IMR-90 (cell line): ENCODE results near the gene POLR2C. TPM values are rescaled to one million over a fixed set of nuclear protein-coding genes. Genes with fewer than 3 reads are reported as not detected.

ENCODE experiments used
- ATAC-seq: fragments of 200-7000 bp; cut with Tn5 transposase; 2 replicates; pipeline ENCODE4 v1.9.1; 2020; ENCODE audit warnings: low read depth, mild to moderate bottlenecking, moderate library complexity
- BruUV-seq: library from RNA; stranded (reverse); fragments of 400-500 nt; replicated peaks from 2 replicates; lab custom pipeline; 2021; lab: Mats Ljungman, UMichigan
- CTCF ChIA-PET: fragments of 300-600 bp; formaldehyde crosslinking; extraction: SDS; loops from one replicate; lab custom pipeline; 2021; ENCODE audit warnings: antibody characterized with exemption; lab: Yijun Ruan, JAX
- POLR2A ChIA-PET: fragments of 300-600 bp; sonication (Branson Sonifier 250); formaldehyde crosslinking; loops from one replicate; lab custom pipeline; 2022; ENCODE audit warnings: antibody characterized with exemption; ENCODE audit not compliant: unreplicated experiment; lab: Charles Lee
- DNase-seq: peaks from one replicate; pipeline ENCODE4 v3.0.0; 2013
- H2AFZ ChIP-seq: replicated peaks from 2 replicates; pipeline ENCODE3; 2013; ENCODE audit warnings: low read length, mild to moderate bottlenecking; ENCODE audit not compliant: poor library complexity
- H2AK5ac ChIP-seq: 2 replicates; pipeline ENCODE4 v1.6.1; 2013; ENCODE audit warnings: low read depth, low read length, inconsistent platforms
- H2AK9ac ChIP-seq: replicated peaks from 2 replicates; pipeline ENCODE3; 2013; ENCODE audit warnings: mild to moderate bottlenecking, low read depth, low read length, moderate library complexity; ENCODE audit not compliant: poor library complexity
- H2BK120ac ChIP-seq: 2 replicates; pipeline ENCODE4 v1.6.1; 2013; ENCODE audit warnings: low read depth, low read length, inconsistent platforms
- H2BK15ac ChIP-seq: 3 replicates; pipeline ENCODE4 v1.6.1; 2013; ENCODE audit warnings: low read depth, low read length, inconsistent platforms
- H2BK20ac ChIP-seq: 2 replicates; pipeline ENCODE4 v1.6.1; 2013; ENCODE audit warnings: low read depth, mild to moderate bottlenecking, inconsistent platforms, low read length, moderate library complexity
- H2BK5ac ChIP-seq: 2 replicates; pipeline ENCODE4 v1.6.1; 2013; ENCODE audit warnings: mild to moderate bottlenecking, low read depth, low read length, inconsistent platforms; ENCODE audit not compliant: poor library complexity, severe bottlenecking
- H3K14ac ChIP-seq: replicated peaks from 2 replicates; pipeline ENCODE4 v1.6.1; 2013; ENCODE audit warnings: low read depth, low read length, inconsistent platforms
- H3K18ac ChIP-seq: 2 replicates; pipeline ENCODE4 v1.6.1; 2013; ENCODE audit warnings: low read depth, low read length, control low read depth
- H3K23ac ChIP-seq: 2 replicates; pipeline ENCODE4 v1.6.1; 2013; ENCODE audit warnings: low read depth, low read length, inconsistent platforms
- H3K27ac ChIP-seq: 2 replicates; pipeline ENCODE4 v1.5.1; 2013; ENCODE audit warnings: mild to moderate bottlenecking, control low read depth, low read length; ENCODE audit not compliant: insufficient read depth
- H3K27me3 ChIP-seq: 2 replicates; pipeline ENCODE4 v1.6.1; 2013; ENCODE audit warnings: low read length; ENCODE audit not compliant: control insufficient read depth, insufficient read depth
- H3K36me3 ChIP-seq: 2 replicates; pipeline ENCODE4 v1.6.1; 2013; ENCODE audit warnings: low read length, mixed read lengths; ENCODE audit not compliant: control insufficient read depth, insufficient read depth
- H3K4ac ChIP-seq: 2 replicates; pipeline ENCODE4 v1.6.1; 2013; ENCODE audit warnings: low read depth, low read length, inconsistent platforms
- H3K4me1 ChIP-seq: 2 replicates; pipeline ENCODE4 v1.6.1; 2013; ENCODE audit warnings: low read length, mixed read lengths; ENCODE audit not compliant: control insufficient read depth, insufficient read depth
- H3K4me2 ChIP-seq: 2 replicates; pipeline ENCODE4 v1.6.1; 2013; ENCODE audit warnings: low read depth, mild to moderate bottlenecking, control low read depth, low read length, moderate library complexity
- H3K4me3 ChIP-seq: 2 replicates; pipeline ENCODE4 v1.5.1; 2013; ENCODE audit warnings: low read depth, mild to moderate bottlenecking, control low read depth, low read length, moderate library complexity; ENCODE audit not compliant: insufficient read depth
- H3K56ac ChIP-seq: 2 replicates; pipeline ENCODE4 v1.6.1; 2013; ENCODE audit warnings: low read length, inconsistent platforms; ENCODE audit not compliant: insufficient read depth; ENCODE audit errors: extremely low read depth
- H3K79me1 ChIP-seq, 2 experiments: 2 replicates each; pipeline ENCODE4 v1.6.1; 2013; ENCODE audit warnings: low read length in 2 of 2, inconsistent platforms in 1 of 2, low read depth in 1 of 2
- H3K9ac ChIP-seq: 2 replicates; pipeline ENCODE4 v1.6.1; 2013; ENCODE audit warnings: low read depth, low read length, control low read depth
- H3K9me1 ChIP-seq: 2 replicates; pipeline ENCODE4 v1.6.1; 2013; ENCODE audit warnings: low read length, inconsistent platforms; ENCODE audit not compliant: insufficient read depth
- H3K9me3 ChIP-seq: 2 replicates; pipeline ENCODE4 v1.6.1; 2013; ENCODE audit warnings: low read length; ENCODE audit not compliant: control insufficient read depth, insufficient read depth
- H4K20me1 ChIP-seq: 2 replicates; pipeline ENCODE4 v1.6.1; 2013; ENCODE audit warnings: low read length, inconsistent platforms; ENCODE audit not compliant: insufficient read depth
- H4K5ac ChIP-seq: 2 replicates; pipeline ENCODE4 v1.6.1; 2013; ENCODE audit warnings: mild to moderate bottlenecking, low read depth, low read length, control low read depth
- H4K8ac ChIP-seq, 2 experiments: 2 replicates each; pipeline ENCODE4 v1.6.1; 2013; ENCODE audit warnings: low read depth in 2 of 2, low read length in 2 of 2, control low read depth in 1 of 2, inconsistent platforms in 1 of 2
- H4K91ac ChIP-seq: 2 replicates; pipeline ENCODE4 v1.6.1; 2013; ENCODE audit warnings: low read depth, low read length, inconsistent platforms; ENCODE audit not compliant: insufficient read depth
- BHLHE40 ChIP-seq: fragments of 150-350 bp; IDR thresholded peaks from 2 replicates; pipeline ENCODE4 v1.6.1; 2016; ENCODE audit warnings: mild to moderate bottlenecking, low read depth, low read length
- CEBPB ChIP-seq: IDR thresholded peaks from 2 replicates; pipeline ENCODE4 v1.6.1; 2012; ENCODE audit warnings: low read depth, low read length, improper control_type of control experiment
- CHD1 ChIP-seq: IDR thresholded peaks from 2 replicates; pipeline ENCODE4 v1.6.1; 2012; ENCODE audit warnings: low read depth, low read length, improper control_type of control experiment
- FOS ChIP-seq: fragments of 150-350 bp; IDR thresholded peaks from 2 replicates; pipeline ENCODE4 v1.6.1; 2016; ENCODE audit warnings: low read depth, low read length
- MAFK ChIP-seq: IDR thresholded peaks from 2 replicates; pipeline ENCODE4 v1.6.1; 2012; ENCODE audit warnings: low read depth, low read length, improper control_type of control experiment
- MAZ ChIP-seq: IDR thresholded peaks from 2 replicates; pipeline ENCODE4 v1.6.1; 2012; ENCODE audit warnings: low read depth, mild to moderate bottlenecking, low read length, improper control_type of control experiment, moderate library complexity, borderline replicate concordance
- MXI1 ChIP-seq: IDR thresholded peaks from 2 replicates; pipeline ENCODE4 v1.6.1; 2012; ENCODE audit warnings: low read depth, mild to moderate bottlenecking, low read length, moderate library complexity, borderline replicate concordance
- NFE2L2 ChIP-seq: fragments of 150-350 bp; IDR thresholded peaks from 2 replicates; pipeline ENCODE4 v1.6.1; 2016; ENCODE audit warnings: low read depth, mild to moderate bottlenecking, low read length
- POLR2A ChIP-seq: IDR thresholded peaks from 2 replicates; pipeline ENCODE4 v1.6.1; 2012; ENCODE audit warnings: mild to moderate bottlenecking, low read depth, low read length
- RAD21 ChIP-seq: IDR thresholded peaks from 2 replicates; pipeline ENCODE4 v1.6.1; 2012; ENCODE audit warnings: low read length, improper control_type of control experiment
- RCOR1 ChIP-seq: IDR thresholded peaks from 2 replicates; pipeline ENCODE4 v1.6.1; 2012; ENCODE audit warnings: mild to moderate bottlenecking, low read length, improper control_type of control experiment; ENCODE audit not compliant: insufficient replicate concordance
- RFX5 ChIP-seq: IDR thresholded peaks from 2 replicates; pipeline ENCODE4 v1.8.0; 2012; ENCODE audit warnings: low read depth, mild to moderate bottlenecking, low read length, moderate library complexity
- SMC3 ChIP-seq: fragments of 150-350 bp; IDR thresholded peaks from 2 replicates; pipeline ENCODE4 v1.6.1; 2016; ENCODE audit warnings: low read depth, mild to moderate bottlenecking, antibody characterized with exemption, low read length, moderate library complexity
- WGBS, 2 experiments: methylation state at CpG; one replicate each; pipeline versions ENCODE4 v1.1.5 to v1.1.7; 2013; ENCODE audit warnings: missing lambda C conversion rate in 2 of 2; ENCODE audit not compliant: insufficient read length in 1 of 2; ENCODE audit errors: extremely low coverage in 2 of 2; 5-methylcytosine and 5-hydroxymethylcytosine counted together
- dilution Hi-C: fragments of 300-500 bp; cut with HindIII; formaldehyde crosslinking; loops from one replicate; pipeline ENCODE4 v1.14.3; 2018; ENCODE audit warnings: low sequenced_read_pairs; ENCODE audit not compliant: unreplicated experiment
- in situ Hi-C: fragments of 300-500 bp; cut with MboI; formaldehyde crosslinking; loops from 3 replicates; pipeline ENCODE4 v1.14.3; 2019; ENCODE audit warnings: low sequenced_read_pairs, inconsistent platforms, mixed read lengths
- intact Hi-C: fragments of 100-400 bp; cut with micrococcal nuclease; formaldehyde crosslinking; loops from 2 replicates; pipeline ENCODE4 v1.10.0; 2022
- polyA plus RNA-seq, 3 experiments: library from polyadenylated mRNA; depleted of rRNA; stranded (reverse); fragments of >200 nt; gene quantifications; 2 replicates each; pipeline ENCODE4 v1.2.3, GENCODE V29; 2012; ENCODE audit warnings: low replicate concordance in 1 of 3
- total RNA-seq: library from RNA; depleted of rRNA; stranded (reverse); fragments of >200 nt; gene quantifications from 2 replicates; pipeline ENCODE4 v1.2.3, GENCODE V29; 2012
- TF ChIP-seq, protein P1 (sequence below): conservative IDR thresholded peaks from 2 replicates; pipeline ENCODE4 v1.5.1; 2012; ENCODE audit warnings: mild to moderate bottlenecking, low read depth, low read length, improper control_type of control experiment
- TF ChIP-seq, protein P2 (sequence below): fragments of 150-350 bp; IDR thresholded peaks from 2 replicates; pipeline ENCODE4 v1.6.1; 2016; ENCODE audit warnings: low read depth, mild to moderate bottlenecking, low read length, moderate library complexity, borderline replicate concordance
- TF ChIP-seq, protein P3 (sequence below): fragments of 150-350 bp; IDR thresholded peaks from 2 replicates; pipeline ENCODE4 v1.6.1; 2017; ENCODE audit warnings: mild to moderate bottlenecking, antibody characterized with exemption, low read length, low read depth

Gene POLR2C
- total and polyA plus RNA-seq, 2 of the 4 experiments (the other 2 are of a cell fraction), result 137 to 340 TPM

DNA sequence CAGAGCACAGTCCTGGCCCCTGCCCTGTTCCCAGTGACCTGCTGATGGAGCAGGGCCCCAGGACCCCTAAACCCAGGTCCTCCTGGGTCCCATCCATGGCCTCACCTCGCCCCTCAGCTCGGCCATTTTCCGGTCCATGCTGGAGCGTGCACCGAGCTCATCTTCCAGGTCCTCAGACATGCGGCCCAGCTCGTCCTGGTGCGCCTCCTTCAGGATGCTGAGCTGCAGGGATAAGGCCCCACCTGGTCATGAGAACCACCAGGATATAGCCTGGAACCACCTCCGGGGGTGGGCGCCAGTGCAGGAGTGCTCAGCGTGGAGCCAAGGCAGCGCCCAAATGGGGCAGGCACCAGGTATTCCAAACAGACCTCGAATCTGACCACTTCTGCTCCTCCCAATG, 56.0 kb downstream of the POLR2C start:
- 95% methylated on average over 13 of the region's 13 CpGs; no CpG with 5 or more reads in 1 of the 2 experiments for WGBS, 2 experiments
- no peak overlapping the region for H2BK5ac ChIP-seq
- no peak overlapping the region for H2BK20ac ChIP-seq
- H3K36me3 ChIP-seq, result peaks cover 20% of the 10 kb centered on the region
- H2BK15ac ChIP-seq, result no peak overlapping the region
- CTCF ChIA-PET, result no interaction called here
- no peak overlapping the region for H2BK120ac ChIP-seq
- no peaks in the 10 kb centered on the region for H3K9me3 ChIP-seq
- ATAC-seq, result no peak
- no peak overlapping the region for H4K91ac ChIP-seq
- H3K4ac ChIP-seq, result no peak overlapping the region
- no peak for TF ChIP-seq CEBPB
- TF ChIP-seq POLR2A, result no peak
- no peak for TF ChIP-seq RAD21
- no peak for TF ChIP-seq CHD1
- TF ChIP-seq, protein P1, sequence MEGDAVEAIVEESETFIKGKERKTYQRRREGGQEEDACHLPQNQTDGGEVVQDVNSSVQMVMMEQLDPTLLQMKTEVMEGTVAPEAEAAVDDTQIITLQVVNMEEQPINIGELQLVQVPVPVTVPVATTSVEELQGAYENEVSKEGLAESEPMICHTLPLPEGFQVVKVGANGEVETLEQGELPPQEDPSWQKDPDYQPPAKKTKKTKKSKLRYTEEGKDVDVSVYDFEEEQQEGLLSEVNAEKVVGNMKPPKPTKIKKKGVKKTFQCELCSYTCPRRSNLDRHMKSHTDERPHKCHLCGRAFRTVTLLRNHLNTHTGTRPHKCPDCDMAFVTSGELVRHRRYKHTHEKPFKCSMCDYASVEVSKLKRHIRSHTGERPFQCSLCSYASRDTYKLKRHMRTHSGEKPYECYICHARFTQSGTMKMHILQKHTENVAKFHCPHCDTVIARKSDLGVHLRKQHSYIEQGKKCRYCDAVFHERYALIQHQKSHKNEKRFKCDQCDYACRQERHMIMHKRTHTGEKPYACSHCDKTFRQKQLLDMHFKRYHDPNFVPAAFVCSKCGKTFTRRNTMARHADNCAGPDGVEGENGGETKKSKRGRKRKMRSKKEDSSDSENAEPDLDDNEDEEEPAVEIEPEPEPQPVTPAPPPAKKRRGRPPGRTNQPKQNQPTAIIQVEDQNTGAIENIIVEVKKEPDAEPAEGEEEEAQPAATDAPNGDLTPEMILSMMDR, result no peak
- TF ChIP-seq MAZ, result no peak
- TF ChIP-seq RCOR1, result no peak
- TF ChIP-seq RFX5, result no peak
- TF ChIP-seq BHLHE40, result no peak
- TF ChIP-seq, protein P2, sequence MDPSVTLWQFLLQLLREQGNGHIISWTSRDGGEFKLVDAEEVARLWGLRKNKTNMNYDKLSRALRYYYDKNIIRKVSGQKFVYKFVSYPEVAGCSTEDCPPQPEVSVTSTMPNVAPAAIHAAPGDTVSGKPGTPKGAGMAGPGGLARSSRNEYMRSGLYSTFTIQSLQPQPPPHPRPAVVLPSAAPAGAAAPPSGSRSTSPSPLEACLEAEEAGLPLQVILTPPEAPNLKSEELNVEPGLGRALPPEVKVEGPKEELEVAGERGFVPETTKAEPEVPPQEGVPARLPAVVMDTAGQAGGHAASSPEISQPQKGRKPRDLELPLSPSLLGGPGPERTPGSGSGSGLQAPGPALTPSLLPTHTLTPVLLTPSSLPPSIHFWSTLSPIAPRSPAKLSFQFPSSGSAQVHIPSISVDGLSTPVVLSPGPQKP, result no peak
- TF ChIP-seq, protein P3, sequence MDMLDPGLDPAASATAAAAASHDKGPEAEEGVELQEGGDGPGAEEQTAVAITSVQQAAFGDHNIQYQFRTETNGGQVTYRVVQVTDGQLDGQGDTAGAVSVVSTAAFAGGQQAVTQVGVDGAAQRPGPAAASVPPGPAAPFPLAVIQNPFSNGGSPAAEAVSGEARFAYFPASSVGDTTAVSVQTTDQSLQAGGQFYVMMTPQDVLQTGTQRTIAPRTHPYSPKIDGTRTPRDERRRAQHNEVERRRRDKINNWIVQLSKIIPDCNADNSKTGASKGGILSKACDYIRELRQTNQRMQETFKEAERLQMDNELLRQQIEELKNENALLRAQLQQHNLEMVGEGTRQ, result no peak
- TF ChIP-seq FOS, result no peak
- no peak for TF ChIP-seq NFE2L2
- no peak for TF ChIP-seq MXI1
- no peak for TF ChIP-seq MAFK
- no peak for TF ChIP-seq SMC3
- H3K4me1 ChIP-seq, result no peaks in the 10 kb centered on the region; the same call in 1 of the 2 replicates
- no peak for DNase-seq
- H3K9me1 ChIP-seq, result peaks cover 6% of the 10 kb centered on the region; the same call in 1 of the 2 replicates
- no peak overlapping the region for H3K9ac ChIP-seq
- H3K4me2 ChIP-seq, result no peak overlapping the region
- no peaks in the 10 kb centered on the region for H3K27me3 ChIP-seq
- no peak overlapping the region for H3K56ac ChIP-seq
- no peak overlapping the region for H3K23ac ChIP-seq
- H2AFZ ChIP-seq, result no peak overlapping the region
- in situ Hi-C loops (no loop called here), dilution Hi-C loops (no loop called here), intact Hi-C loops (loop anchor here (2.0 kb wide), 1 partner anchor 100 kb away; no protein-coding TSS in a partner anchor)
- no peaks in the 10 kb centered on the region for H3K79me1 ChIP-seq
- H2AK9ac ChIP-seq, result no peak overlapping the region
- BruUV-seq, result no TSS peak
- no peak overlapping the region for H3K18ac ChIP-seq
- no peak overlapping the region for H3K27ac ChIP-seq
- no peak overlapping the region for H4K5ac ChIP-seq
- no peak overlapping the region for H4K8ac ChIP-seq
- H3K4me3 ChIP-seq, result no peak overlapping the region
- no peak overlapping the region for H2AK5ac ChIP-seq
- POLR2A ChIA-PET, result no interaction called here
- H3K14ac ChIP-seq, result no peak overlapping the region
- no peaks in the 10 kb centered on the region for H4K20me1 ChIP-seq
